Measurements from ENCODE around the gene ABHD14A.
"Not testable (repeated sequence)": the region's sequence is repeated elsewhere in the genome, so short reads cannot be mapped to it uniquely, and the experiment has no call there.

GRCh38 chr3:51993657-51994056, 18.8 kb downstream of the ABHD14A start:
- TF ChIP-seq CTCF (conservative IDR thresholded peaks at IDR 0.05 in 1 of 2, IDR thresholded peaks at IDR 0.05 in 1 of 2; ENCODE audit: extremely low read depth in 1 of 2, insufficient read depth in 1 of 2, low read depth in 1 of 2, low read length in 2 of 2); EZH2 (IDR thresholded peaks at IDR 0.05; ENCODE audit: borderline replicate concordance, low read length): not testable (repeated sequence)

All from mammary epithelial cell (primary cell).